ACC112 (cell line): ENCODE measurements around the gene ZNF417.
A peak's percentile ranks its signal among the peaks of the same experiment; 100 is the strongest.
"Not testable (repeated sequence)": the region's sequence is repeated elsewhere in the genome, so short reads cannot be mapped to it uniquely, and the experiment has no call there.

Source experiments
- H2AFZ ChIP-seq: fragments of 200-600 bp; sonication (generic); one replicate; pipeline ENCODE4 v1.6.0; 2017; ENCODE audit warnings: antibody characterized with exemption, low read length; ENCODE audit not compliant: unreplicated experiment
- H3K27ac ChIP-seq: fragments of 200-600 bp; sonication (generic); 2 replicates; pipeline ENCODE4 v1.5.1; 2014; ENCODE audit warnings: low read depth, mild to moderate bottlenecking, antibody characterized with exemption, low read length, moderate library complexity
- H3K27me3 ChIP-seq: fragments of 200-600 bp; sonication (generic); 2 replicates; pipeline ENCODE4 v1.6.1; 2014; ENCODE audit warnings: mild to moderate bottlenecking, antibody characterized with exemption, low read length, moderate library complexity, mixed read lengths; ENCODE audit not compliant: insufficient read depth
- H3K36me3 ChIP-seq: fragments of 200-600 bp; sonication (generic); 2 replicates; pipeline ENCODE4 v1.6.1; 2016; ENCODE audit warnings: mild to moderate bottlenecking, antibody characterized with exemption, low read length, moderate library complexity, mixed read lengths; ENCODE audit not compliant: insufficient read depth
- H3K4me1 ChIP-seq: fragments of 200-600 bp; sonication (generic); one replicate; pipeline ENCODE4 v1.6.1; 2016; ENCODE audit warnings: low read length, mixed read lengths; ENCODE audit not compliant: insufficient read depth, unreplicated experiment, control insufficient read depth
- H3K4me3 ChIP-seq: fragments of 200-600 bp; sonication (generic); 2 replicates; pipeline ENCODE4 v1.5.1; 2014; ENCODE audit warnings: mild to moderate bottlenecking, low read depth, low read length
- H3K79me2 ChIP-seq: fragments of 200-600 bp; sonication (generic); one replicate; pipeline ENCODE4 v1.6.0; 2016; ENCODE audit warnings: low read length; ENCODE audit not compliant: control insufficient read depth, unreplicated experiment, insufficient read depth

Gene ZNF417

GRCh38 chr19:57935731-57936130 lies 19.3 kb upstream of the ZNF417 start:
- H3K27ac ChIP-seq = no peak overlapping the region
- no peaks in the 10 kb centered on the region for H3K4me1 ChIP-seq
- peak overlapping the region; percentile 94; the same call in 1 of the 2 replicates for H3K4me3 ChIP-seq
- no peaks in the 10 kb centered on the region for H3K27me3 ChIP-seq
- no peak overlapping the region for H2AFZ ChIP-seq
- H3K36me3 ChIP-seq = peaks cover 19% of the 10 kb centered on the region
- peaks cover 7% of the 10 kb centered on the region for H3K79me2 ChIP-seq

GRCh38 chr19:57934820-57935665 lies 18.7 kb upstream of the ZNF417 start, which contains the start of gene ZNF418:
ZNF418 (minus strand) TSS chr19:57935402; CDS start chr19:57933822, 1,580 bp downstream.
- Histone ChIP-seq H3K4me3 (peak within 1 kb of the TSS; percentile 94), H3K79me2 (peaks cover 7% of the 10 kb centered on the region), H3K27me3 (no peaks in the 10 kb centered on the region), H3K27ac (no peak within 1 kb of the TSS), H3K4me1 (no peaks in the 10 kb centered on the region), H2AFZ (peak within 1 kb of the TSS; percentile 97), H3K36me3 (peaks cover 24% of the 10 kb centered on the region)

- no peak overlapping the region for H3K27ac ChIP-seq
- H3K4me3 ChIP-seq = no peak overlapping the region
- no peak overlapping the region for H2AFZ ChIP-seq
- no peaks in the 10 kb centered on the region for H3K79me2 ChIP-seq
- no peaks in the 10 kb centered on the region for H3K4me1 ChIP-seq
- peaks cover 45% of the 10 kb centered on the region for H3K36me3 ChIP-seq
- H3K27me3 ChIP-seq = no peaks in the 10 kb centered on the region
Measured at GRCh38 chr19:57927587-57927986, 11.2 kb upstream of the ZNF417 start.

- Histone ChIP-seq H3K4me3 (no peak overlapping the region), H3K79me2 (peaks cover 24% of the 10 kb centered on the region), H3K4me1 (no peaks in the 10 kb centered on the region), H3K27ac (no peak overlapping the region), H2AFZ (no peak overlapping the region), H3K27me3 (no peaks in the 10 kb centered on the region), H3K36me3 (peaks cover 8% of the 10 kb centered on the region; the same call in 1 of the 2 replicates)
Measured at GRCh38 chr19:57914531-57914930, 1.9 kb downstream of the ZNF417 start.

GRCh38 chr19:57907394-57907793 lies 9.0 kb downstream of the ZNF417 start:
- no peak overlapping the region for H3K27ac ChIP-seq
- H3K36me3 ChIP-seq = peaks cover 6% of the 10 kb centered on the region; the same call in 1 of the 2 replicates
- no peaks in the 10 kb centered on the region for H3K27me3 ChIP-seq
- H3K79me2 ChIP-seq = no peaks in the 10 kb centered on the region
- no peaks in the 10 kb centered on the region for H3K4me1 ChIP-seq
- H3K4me3 ChIP-seq = no peak overlapping the region
- H2AFZ ChIP-seq = no peak overlapping the region

GRCh38 chr19:57905258-57905657 lies 11.1 kb downstream of the ZNF417 start:
- Histone ChIP-seq H3K27me3 (no peaks in the 10 kb centered on the region), H3K4me1 (no peaks in the 10 kb centered on the region), H3K79me2 (no peaks in the 10 kb centered on the region), H3K27ac (no peak overlapping the region), H2AFZ (no peak overlapping the region), H3K4me3 (no peak overlapping the region), H3K36me3 (no peaks in the 10 kb centered on the region)

GRCh38 chr19:57903618-57904184 lies 12.7 kb downstream of the ZNF417 start:
- Histone ChIP-seq H2AFZ (no peak overlapping the region), H3K27ac (no peak overlapping the region), H3K4me1 (no peaks in the 10 kb centered on the region), H3K36me3 (no peaks in the 10 kb centered on the region), H3K79me2 (no peaks in the 10 kb centered on the region), H3K4me3 (no peak overlapping the region), H3K27me3 (no peaks in the 10 kb centered on the region)

- Histone ChIP-seq H3K27me3 (no peaks in the 10 kb centered on the region), H3K4me3 (no peak overlapping the region), H3K4me1 (no peaks in the 10 kb centered on the region), H3K27ac (no peak overlapping the region), H3K79me2 (no peaks in the 10 kb centered on the region), H2AFZ (no peak overlapping the region), H3K36me3 (no peaks in the 10 kb centered on the region)
Measured at GRCh38 chr19:57900311-57900710, 16.1 kb downstream of the ZNF417 start.

GRCh38 chr19:57890706-57891105 lies 25.7 kb downstream of the ZNF417 start:
- not testable (repeated sequence) for H2AFZ ChIP-seq, H3K36me3 ChIP-seq, H3K27me3 ChIP-seq, H3K4me1 ChIP-seq, H3K4me3 ChIP-seq, H3K27ac ChIP-seq
- peaks cover 27% of the 10 kb centered on the region for H3K79me2 ChIP-seq

- Histone ChIP-seq H3K4me3 (peak within 1 kb of the TSS; percentile 95), H3K79me2 (peaks cover 36% of the 10 kb centered on the region), H2AFZ (peak within 1 kb of the TSS; percentile 87), H3K36me3 (peaks cover 9% of the 10 kb centered on the region; the same call in 1 of the 2 replicates), H3K27me3 (no peaks in the 10 kb centered on the region), H3K27ac (peak within 1 kb of the TSS; percentile 41; the same call in 1 of the 2 replicates), H3K4me1 (no peaks in the 10 kb centered on the region)
Measured at GRCh38 chr19:57888560-57889231, 27.7 kb downstream of the ZNF417 start, which contains the start of gene ZNF814. ZNF814 (minus strand) TSS chr19:57889037; CDS start chr19:57888802, 235 bp downstream.
